ENCODE measurements around the gene IER2. TPM values are rescaled to one million over a fixed set of nuclear protein-coding genes. Genes with fewer than 3 reads are reported as not detected.

Gene IER2
- total and polyA plus RNA-seq, 9 of the 15 experiments (the other 6 are each of a cell fraction or from before 2014, with no cell fraction given) = 4.5 to 205 (median 23.7) TPM

- Histone ChIP-seq H3K79me2 (ENCODE audit: control insufficient read depth, insufficient read depth, low read length) (peaks cover 7% of the 10 kb centered on the region; the same call in 2 of the 3 replicates), H3K27me3 (ENCODE audit: control insufficient read depth in 2 of 2, insufficient read depth in 2 of 2, low read length in 2 of 2) (no peaks in the 10 kb centered on the region), H3K4me3 (peak overlapping the region; percentile 48), H3K9ac (ENCODE audit: insufficient read depth in 1 of 2, low read depth in 2 of 2, low read length in 2 of 2) (peak overlapping the region; percentile 88 to 97), H3K4me2 (ENCODE audit: insufficient read depth, low read length) (peak overlapping the region; percentile 96), H3K9me1 (ENCODE audit: control insufficient read depth, insufficient read depth, low read length) (no peaks in the 10 kb centered on the region), H3K9me3 (replicated peaks; ENCODE audit: control insufficient read depth, insufficient read depth, low read depth, low read length) (no peaks in the 10 kb centered on the region), H2AFZ (ENCODE audit: low read depth, low read length) (peak overlapping the region; percentile 81), H4K20me1 (replicated peaks; ENCODE audit: control insufficient read depth, insufficient read depth, low read length) (no peaks in the 10 kb centered on the region), H3K36me3 (ENCODE audit: control insufficient read depth, insufficient read depth, low read length) (no peaks in the 10 kb centered on the region; the same call in 2 of the 3 replicates), H3K4me1 (replicated peaks in 1 of 2; ENCODE audit: control insufficient read depth in 2 of 2, insufficient read depth in 2 of 2, low read length in 2 of 2) (peaks cover 35 to 60% of the 10 kb centered on the region in 2 experiments), H3K27ac (ENCODE audit: extremely low read depth, low read depth, low read length) (peak overlapping the region; percentile 98)
- in situ Hi-C loops (cut with MboI) = no loop called here
- ChIA-PET CTCF (ENCODE audit: low intra/inter-chr PET ratio) (no interaction called here), POLR2A (interaction anchor here (0.6 to 4.9 kb wide), 11 partner anchors 8 to 226 kb away, joined by 3 to 45 read pairs (median 3); partner anchors contain the start of genes IER2, STX10 and TRMT1)
- BruUV-seq (replicated peaks) = no TSS peak
- WGBS (ENCODE audit: insufficient coverage, low coverage, missing lambda C conversion rate) = 1% methylated on average over 19 of the region's 20 CpGs
- intact Hi-C loops (cut with micrococcal nuclease) = no loop called here
- peak; percentile 46 for FAIRE-seq
- ATAC-seq = peak; percentile 71
- peak; percentile 63 to 92 (median 73) for DNase-seq (ENCODE audit: extremely low read depth in 1 of 4, low spot score in 3 of 4)
- TF ChIP-seq JUN (IDR thresholded peaks at IDR 0.05; ENCODE audit: borderline replicate concordance, low read depth, low read length) (peak; percentile 26; the same call in 1 of the 2 replicates), JUN (CRISPR knock-in tag; IDR thresholded peaks at IDR 0.05; ENCODE audit: borderline replicate concordance) (no peak), MGA (IDR thresholded peaks at IDR 0.05) (peak; percentile 22), RHOXF2B (CRISPR knock-in tag; conservative IDR thresholded peaks at IDR 0.05) (0 out of 2 replicates have a peak, but pooled peaks have one; percentile 6)
Observed at GRCh38 chr19:13163609-13164342, 13.6 kb downstream of the IER2 start.
